H1 (cell line): ENCODE results near the gene MKNK2. TPM values are rescaled to one million over a fixed set of nuclear protein-coding genes. Genes with fewer than 3 reads are reported as not detected.
A peak's percentile ranks its signal among the peaks of the same experiment; 100 is the strongest.

Experiments
- CTCF ChIA-PET: fragments of 300-600 bp; sonication (Branson Sonifier 250); formaldehyde crosslinking; loops from one replicate; lab custom pipeline; 2021; ENCODE audit not compliant: partially characterized antibody; lab: Charles Lee
- POLR2A ChIA-PET: fragments of 300-600 bp; sonication (Branson Sonifier 250); formaldehyde crosslinking; loops from one replicate; lab custom pipeline; 2021; ENCODE audit warnings: inconsistent platforms; ENCODE audit not compliant: partially characterized antibody; lab: Charles Lee
- DNase-seq, 2 experiments: peaks; one replicate each; pipeline versions ENCODE4 v3.0.0 to v3.0.0-alpha.2; 2010 to 2022; ENCODE audit warnings: low spot score in 2 of 2, low read depth in 1 of 2, mixed read lengths in 1 of 2
- FAIRE-seq: peaks from 2 replicates; lab custom pipeline; 2011; peaks lifted over from hg19 to GRCh38; lab: Jason Lieb, UNC
- H2AFZ ChIP-seq: 2 replicates; pipeline ENCODE4 v1.8.1; 2012; ENCODE audit warnings: low read length, inconsistent platforms
- H2AK5ac ChIP-seq: 2 replicates; pipeline ENCODE4 v1.6.1; 2013; ENCODE audit warnings: low read depth, low read length
- H2BK120ac ChIP-seq: replicated peaks from 2 replicates; pipeline ENCODE3; 2013; ENCODE audit warnings: low read depth, low read length, inconsistent platforms
- H2BK12ac ChIP-seq: 2 replicates; pipeline ENCODE4 v1.6.1; 2013; ENCODE audit warnings: low read depth, low read length
- H2BK15ac ChIP-seq: 2 replicates; pipeline ENCODE4 v1.6.1; 2013; ENCODE audit warnings: low read length
- H2BK20ac ChIP-seq: 2 replicates; pipeline ENCODE4 v1.6.1; 2013; ENCODE audit warnings: low read length
- H2BK5ac ChIP-seq: 2 replicates; pipeline ENCODE4 v1.6.1; 2013; ENCODE audit warnings: low read depth, low read length
- H3K14ac ChIP-seq: 2 replicates; pipeline ENCODE4 v1.6.1; 2013; ENCODE audit warnings: inconsistent platforms; ENCODE audit not compliant: insufficient read length
- H3K18ac ChIP-seq: 2 replicates; pipeline ENCODE4 v1.6.1; 2013; ENCODE audit warnings: low read length; ENCODE audit errors: extremely low read depth
- H3K23ac ChIP-seq: 2 replicates; pipeline ENCODE4 v1.6.1; 2013; ENCODE audit warnings: inconsistent platforms; ENCODE audit not compliant: insufficient read length
- H3K23me2 ChIP-seq: 2 replicates; pipeline ENCODE4 v1.6.1; 2013; ENCODE audit warnings: low read depth, low read length
- H3K27ac ChIP-seq: 2 replicates; pipeline ENCODE4 v1.6.1; 2011; ENCODE audit warnings: low read depth, low read length, inconsistent platforms
- H3K27me3 ChIP-seq, 4 experiments: replicated peaks in 1 of 4; 1 replicate in 1 of 4; 2 replicates in 3 of 4; pipeline versions ENCODE4 v1.6.1 to v1.8.1; 2011 to 2013; ENCODE audit warnings: low read length in 3 of 4, mild to moderate bottlenecking in 3 of 4, inconsistent platforms in 2 of 4, mixed read lengths in 2 of 4, moderate library complexity in 1 of 4; ENCODE audit not compliant: control insufficient read depth in 3 of 4, insufficient read depth in 3 of 4; ENCODE audit errors: extremely low read depth in 1 of 4
- H3K36me3 ChIP-seq, 4 experiments: 2 replicates each; pipeline versions ENCODE4 v1.6.1 to v1.8.1; 2011 to 2013; ENCODE audit warnings: mild to moderate bottlenecking in 4 of 4, low read length in 3 of 4, moderate library complexity in 2 of 4, control low read depth in 1 of 4, inconsistent platforms in 1 of 4; ENCODE audit not compliant: insufficient read depth in 4 of 4, control insufficient read depth in 2 of 4
- H3K4ac ChIP-seq: replicated peaks from 2 replicates; pipeline ENCODE3; 2013; ENCODE audit warnings: low read length, low read depth, mixed read lengths, inconsistent platforms; ENCODE audit not compliant: insufficient read length
- H3K4me1 ChIP-seq, 4 experiments: replicated peaks in 1 of 4; 1 replicate in 1 of 4; 2 replicates in 3 of 4; pipeline versions ENCODE4 v1.6.1 to v1.8.1; 2011 to 2013; ENCODE audit warnings: low read length in 3 of 4, inconsistent platforms in 2 of 4, mixed read lengths in 1 of 4; ENCODE audit not compliant: insufficient read depth in 4 of 4, control insufficient read depth in 3 of 4
- H3K4me2 ChIP-seq, 2 experiments: 2 replicates each; pipeline versions ENCODE4 v1.6.1 to v1.8.1; 2011 to 2013; ENCODE audit warnings: low read depth in 2 of 2, low read length in 2 of 2, control low read depth in 1 of 2, inconsistent platforms in 1 of 2, mild to moderate bottlenecking in 1 of 2; ENCODE audit not compliant: insufficient read depth in 1 of 2
- H3K4me3 ChIP-seq, 4 experiments: fragments of 200-600, 300-600 bp in 1 of 4; sonication (generic), shearing (Covaris generic), sonication (Bioruptor Twin) in 1 of 4; 2 replicates each; pipeline versions ENCODE4 v1.5.1 to v1.8.1; 2011 to 2016; ENCODE audit warnings: low read length in 4 of 4, low read depth in 3 of 4, control low read depth in 2 of 4, inconsistent platforms in 2 of 4, mild to moderate bottlenecking in 2 of 4, mixed read lengths in 1 of 4, moderate library complexity in 1 of 4; ENCODE audit not compliant: insufficient read depth in 2 of 4; ENCODE audit errors: extremely low read depth in 1 of 4
- H3K56ac ChIP-seq: replicated peaks from 2 replicates; pipeline ENCODE3; 2013; ENCODE audit warnings: low read depth, mild to moderate bottlenecking, mixed read lengths, low read length, inconsistent platforms; ENCODE audit not compliant: insufficient read length
- H3K79me1 ChIP-seq: 2 replicates; pipeline ENCODE4 v1.6.1; 2013; ENCODE audit warnings: low read depth, low read length, control low read depth
- H3K79me2 ChIP-seq, 2 experiments: 2 replicates each; pipeline versions ENCODE4 v1.6.1 to v1.8.1; 2012 to 2013; ENCODE audit warnings: low read length in 2 of 2, mild to moderate bottlenecking in 2 of 2, inconsistent platforms in 1 of 2; ENCODE audit not compliant: insufficient read depth in 2 of 2, control insufficient read depth in 1 of 2
- H3K9ac ChIP-seq, 4 experiments: replicated peaks in 1 of 4; 1 replicate in 1 of 4; 2 replicates in 3 of 4; pipeline versions ENCODE4 v1.6.1 to v1.8.1; 2011 to 2013; ENCODE audit warnings: low read depth in 3 of 4, low read length in 3 of 4, control low read depth in 2 of 4, mild to moderate bottlenecking in 2 of 4, moderate library complexity in 2 of 4, inconsistent platforms in 1 of 4; ENCODE audit errors: extremely low read depth in 1 of 4
- H3K9me3 ChIP-seq, 2 experiments: 2 replicates each; pipeline versions ENCODE4 v1.6.1 to v1.8.1; 2012 to 2013; ENCODE audit warnings: mild to moderate bottlenecking in 2 of 2, moderate library complexity in 2 of 2, control low read depth in 1 of 2, inconsistent platforms in 1 of 2, low read depth in 1 of 2, low read length in 1 of 2, mixed read lengths in 1 of 2; ENCODE audit not compliant: insufficient read depth in 2 of 2
- H4K20me1 ChIP-seq, 2 experiments: replicated peaks in 1 of 2; 2 replicates each; pipeline versions ENCODE3 to v1.8.1; 2011 to 2013; ENCODE audit warnings: inconsistent platforms in 2 of 2, low read length in 2 of 2, mild to moderate bottlenecking in 1 of 2; ENCODE audit not compliant: insufficient read depth in 2 of 2, control insufficient read depth in 1 of 2
- H4K5ac ChIP-seq: 2 replicates; pipeline ENCODE4 v1.6.1; 2013; ENCODE audit warnings: low read length, low read depth, mixed read lengths, inconsistent platforms; ENCODE audit not compliant: insufficient read length
- H4K8ac ChIP-seq: 2 replicates; pipeline ENCODE4 v1.8.0; 2013; ENCODE audit warnings: mild to moderate bottlenecking, moderate library complexity, low read length, inconsistent platforms; ENCODE audit not compliant: insufficient read depth; ENCODE audit errors: extremely low read depth
- H4K91ac ChIP-seq: replicated peaks from 2 replicates; pipeline ENCODE3; 2013; ENCODE audit warnings: low read length, mixed read lengths, inconsistent platforms; ENCODE audit not compliant: insufficient read length
- GTF2F1 ChIP-seq: IDR thresholded peaks from 2 replicates; pipeline ENCODE4 v1.6.1; 2012; ENCODE audit warnings: low read depth, low read length, improper control_type of control experiment, borderline replicate concordance
- HDAC2 ChIP-seq, 2 experiments: fragments of 300-600 bp in 1 of 2; sonication (generic) in 1 of 2; IDR thresholded peaks; 2 replicates each; pipeline ENCODE4 v1.6.1; 2011 to 2012; ENCODE audit warnings: low read depth in 2 of 2, low read length in 2 of 2, mild to moderate bottlenecking in 2 of 2, moderate library complexity in 2 of 2, borderline replicate concordance in 1 of 2, inconsistent platforms in 1 of 2
- JUN ChIP-seq: IDR thresholded peaks from 2 replicates; pipeline ENCODE4 v1.6.1; 2011; ENCODE audit warnings: low read depth, mild to moderate bottlenecking, improper control_type of control experiment, low read length
- TEAD4 ChIP-seq: IDR thresholded peaks from 2 replicates; pipeline ENCODE4 v1.6.1; 2012; ENCODE audit warnings: low read depth, low read length, inconsistent platforms, mixed read lengths
- WGBS, 2 experiments: shearing (Covaris generic) in 1 of 2; methylation state at CpG; one replicate each; pipeline versions ENCODE4 v1.1.6 to v1.1.7; 2013 to 2015; ENCODE audit warnings: low lambda C conversion rate in 2 of 2, mixed read lengths in 2 of 2, inconsistent platforms in 1 of 2, low coverage in 1 of 2, missing lambda C conversion rate in 1 of 2; ENCODE audit not compliant: insufficient replicate concordance in 2 of 2, insufficient coverage in 1 of 2, insufficient read length in 1 of 2; ENCODE audit errors: extremely low coverage in 1 of 2, missing lambda C conversion rate in 1 of 2; 5-methylcytosine and 5-hydroxymethylcytosine counted together
- long read RNA-seq, 2 experiments: library from RNA in 1 of 2; library from capped mRNA in 1 of 2; stranded (forward); transcript quantifications; one replicate each; pipeline ENCODE4 v2.0.0, GENCODE V29; 2021; ENCODE audit warnings: inconsistent platforms in 1 of 2
- polyA minus RNA-seq, 3 experiments: library from RNA; depleted of rRNA, polyadenylated mRNA; stranded (reverse); fragments of >200 nt; gene quantifications; 1 replicate in 2 of 3; 2 replicates in 1 of 3; pipeline ENCODE4 v1.2.3, GENCODE V29; 2011
- polyA plus RNA-seq, 7 experiments: library from polyadenylated mRNA; depleted of rRNA in 3 of 7; stranded (reverse) in 5 of 7; unstranded in 2 of 7; fragments of >200 nt in 5 of 7; fragments of 200-250 nt in 2 of 7; gene quantifications; 1 replicate in 5 of 7; 2 replicates in 1 of 7; 4 replicates in 1 of 7; pipeline versions ENCODE4 v1.2.1 to v1.2.3, GENCODE V29; 2011 to 2013; ENCODE audit warnings: missing spikeins in 2 of 7, mixed read lengths in 2 of 7
- total RNA-seq: library from RNA; stranded (reverse); fragmentation: NEBNext Ultra II Directional; extraction: Animal tissue kit (Norgen Biotek cat#: 25700); gene quantifications from 2 replicates; pipeline ENCODE4 v1.2.1, GENCODE V29; 2021
- TF ChIP-seq, protein P1 (sequence below): IDR thresholded peaks from 2 replicates; pipeline ENCODE4 v1.6.1; 2011; ENCODE audit warnings: low read length, improper control_type of control experiment

The MKNK2 gene
- total RNA-seq (163 and 174 TPM in 2 replicates), polyA plus RNA-seq (2011; rRNA removed) (166 and 200 TPM in 2 replicates), polyA minus RNA-seq (2011; rRNA and poly(A)+ RNA removed) (66.6 and 68.9 TPM in 2 replicates)
- polyA plus RNA-seq (2011; cell fraction: cytosol; rRNA removed) = 102 TPM
- polyA plus RNA-seq (2011; cell fraction: nucleus; rRNA removed) = 175 TPM
- 78.8 to 121 TPM (median 107 TPM) in 4 replicates for polyA plus RNA-seq (2012, experiment 1 of 2)
- 103 TPM for polyA plus RNA-seq (2012, experiment 2 of 2)
- polyA plus RNA-seq (2013, experiment 1 of 2) = 122 TPM
- 125 TPM for polyA plus RNA-seq (2013, experiment 2 of 2)
- polyA minus RNA-seq (2011; cell fraction: cytosol; rRNA and poly(A)+ RNA removed) = 116 TPM
- 61.1 TPM for polyA minus RNA-seq (2011; cell fraction: nucleus; rRNA and poly(A)+ RNA removed)
- long read RNA-seq, experiment 1, transcript MKNK2-202 (14 exons, 1,744 nt) = major isoform, 12 of 91 reads
- long read RNA-seq, experiment 1, transcript MKNK2-201 (14 exons, 3,774 nt) = minor isoform, 5 of 91 reads
- long read RNA-seq, experiment 1, partial matches to known transcripts = 24 of 91 reads
- long read RNA-seq, experiment 1, other reads (novel, unspliced or antisense) = 49 of 91 reads
- long read RNA-seq, experiment 2, partial matches to known transcripts = 1 of 3 reads
- long read RNA-seq, experiment 2, other reads (novel, unspliced or antisense) = 0 of 3 reads

DNA sequence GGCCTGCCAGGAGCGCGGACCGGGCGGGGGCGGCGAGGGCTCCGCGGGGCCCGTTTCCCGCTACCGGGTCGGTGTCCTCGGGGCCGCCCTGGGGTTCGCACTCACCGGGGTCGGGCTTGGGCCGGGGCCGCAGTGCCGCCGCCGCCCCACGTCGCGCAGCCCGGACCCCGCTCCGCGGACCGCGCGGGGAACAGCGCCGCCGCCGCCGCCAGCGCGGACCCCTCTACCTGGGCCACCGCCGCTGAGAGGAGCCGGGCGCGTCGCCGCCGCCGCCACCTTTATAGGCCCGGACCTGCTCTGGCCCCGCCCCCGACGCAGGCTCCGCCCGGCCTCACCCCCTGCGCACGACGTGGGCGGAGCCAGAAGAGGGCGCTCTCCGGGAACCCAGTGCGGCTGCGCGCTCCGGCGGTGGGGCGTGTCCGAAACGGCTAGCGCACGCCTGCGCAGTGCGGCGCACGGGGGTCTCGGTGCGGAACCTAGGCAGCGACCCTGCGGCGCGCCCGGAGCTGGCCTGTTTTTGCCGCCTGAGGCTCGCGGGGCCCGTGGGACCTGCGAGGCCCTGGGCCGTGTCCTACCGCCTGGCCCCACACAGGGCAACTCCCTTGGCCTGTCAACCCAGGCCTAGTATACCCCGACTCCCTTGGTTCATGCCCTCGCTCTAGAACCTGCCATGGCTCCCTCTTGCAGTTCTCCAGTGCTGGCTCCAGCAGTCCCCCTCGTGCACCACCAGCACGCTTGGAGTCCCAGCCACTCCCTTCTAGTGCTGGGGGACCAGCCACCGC, at the start of gene MKNK2:
TSS of gene MKNK2 (minus strand) at position 254 of the 782 bp plus-strand sequence. CDS start 393 bp downstream, outside the sequence.
- WGBS, 2 experiments = 7% methylated on average over 53 of the region's 93 CpGs; no CpG with 5 or more reads in 1 of the 2 experiments
- Histone ChIP-seq H3K9ac (peak within 1 kb of the TSS; percentile 63 to 89 (median 68)), H4K5ac (peak within 1 kb of the TSS; percentile 4), H2BK15ac (0 out of 2 replicates have a peak within 1 kb of the TSS, but pooled peaks have one; percentile 88), H3K4me2 (peak within 1 kb of the TSS; percentile 78 to 91), H3K36me3 (peaks cover 0 to 4% (median 0%) of the 10 kb centered on the region in 4 experiments; a peak in 2 of 8 replicates), H2BK12ac (peak within 1 kb of the TSS; percentile 53; the same call in 1 of the 2 replicates), H3K4ac (peak within 1 kb of the TSS; percentile 19), H3K4me3 (peak within 1 kb of the TSS; percentile 54 to 100 (median 88)), H3K27me3 (no peaks in the 10 kb centered on the region), H3K14ac (peak within 1 kb of the TSS; percentile 92), H3K79me2 (peaks cover 9 to 27% of the 10 kb centered on the region in 2 experiments; a peak in 2 of 4 replicates), H3K23me2 (peaks cover 4% of the 10 kb centered on the region; the same call in 1 of the 2 replicates), H4K8ac (peak within 1 kb of the TSS; percentile 86), H2BK5ac (peak within 1 kb of the TSS; percentile 29), H3K18ac (peak within 1 kb of the TSS; percentile 9), H3K27ac (peak within 1 kb of the TSS; percentile 64), H3K23ac (no peak within 1 kb of the TSS), H4K91ac (peak within 1 kb of the TSS; percentile 54), H2AK5ac (no peak within 1 kb of the TSS), H3K56ac (peak within 1 kb of the TSS; percentile 90), H2BK20ac (0 out of 2 replicates have a peak within 1 kb of the TSS, but pooled peaks have one; percentile 48), H2BK120ac (no peak within 1 kb of the TSS), H2AFZ (no peak within 1 kb of the TSS), H3K79me1 (peaks cover 16% of the 10 kb centered on the region), H3K9me3 (no peaks in the 10 kb centered on the region), H4K20me1 (peaks cover 21 to 34% of the 10 kb centered on the region in 2 experiments), H3K4me1 (peaks cover 0 to 13% (median 10%) of the 10 kb centered on the region in 4 experiments; a peak in 5 of 7 replicates)
- CTCF ChIA-PET = interaction anchor here (1.0 to 2.9 kb wide), 10 partner anchors 9 to 105 kb away, joined by 3 to 17 read pairs (median 3); partner anchors contain the start of gene MOB3A
- FAIRE-seq = no peak
- peak; percentile 72 to 99 for DNase-seq
- POLR2A ChIA-PET = interaction anchor here (0.6 to 22.2 kb wide), 32 partner anchors 9 to 345 kb away, joined by 3 to 524 read pairs (median 4); partner anchors contain the start of gene MOB3A
- peak in 1 of 2 experiments; percentile 100; a peak in 2 of 4 replicates for TF ChIP-seq HDAC2 (IDR thresholded peaks at IDR 0.05; ENCODE audit: borderline replicate concordance in 1 of 2, low read depth in 2 of 2, low read length in 2 of 2)
- TF ChIP-seq JUN = no peak
- peak; percentile 98 for TF ChIP-seq GTF2F1
- TF ChIP-seq, protein P1, sequence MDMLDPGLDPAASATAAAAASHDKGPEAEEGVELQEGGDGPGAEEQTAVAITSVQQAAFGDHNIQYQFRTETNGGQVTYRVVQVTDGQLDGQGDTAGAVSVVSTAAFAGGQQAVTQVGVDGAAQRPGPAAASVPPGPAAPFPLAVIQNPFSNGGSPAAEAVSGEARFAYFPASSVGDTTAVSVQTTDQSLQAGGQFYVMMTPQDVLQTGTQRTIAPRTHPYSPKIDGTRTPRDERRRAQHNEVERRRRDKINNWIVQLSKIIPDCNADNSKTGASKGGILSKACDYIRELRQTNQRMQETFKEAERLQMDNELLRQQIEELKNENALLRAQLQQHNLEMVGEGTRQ = no peak
- no peak for TF ChIP-seq TEAD4
